NCI-H128 (cell line): ENCODE measurements around the gene PALD1.

Source experiments
- DNase-seq: peaks from one replicate; lab custom pipeline; 2025; ENCODE audit not compliant: unreplicated experiment; lab: John Stamatoyannopoulos, UW

The PALD1 gene

DNA sequence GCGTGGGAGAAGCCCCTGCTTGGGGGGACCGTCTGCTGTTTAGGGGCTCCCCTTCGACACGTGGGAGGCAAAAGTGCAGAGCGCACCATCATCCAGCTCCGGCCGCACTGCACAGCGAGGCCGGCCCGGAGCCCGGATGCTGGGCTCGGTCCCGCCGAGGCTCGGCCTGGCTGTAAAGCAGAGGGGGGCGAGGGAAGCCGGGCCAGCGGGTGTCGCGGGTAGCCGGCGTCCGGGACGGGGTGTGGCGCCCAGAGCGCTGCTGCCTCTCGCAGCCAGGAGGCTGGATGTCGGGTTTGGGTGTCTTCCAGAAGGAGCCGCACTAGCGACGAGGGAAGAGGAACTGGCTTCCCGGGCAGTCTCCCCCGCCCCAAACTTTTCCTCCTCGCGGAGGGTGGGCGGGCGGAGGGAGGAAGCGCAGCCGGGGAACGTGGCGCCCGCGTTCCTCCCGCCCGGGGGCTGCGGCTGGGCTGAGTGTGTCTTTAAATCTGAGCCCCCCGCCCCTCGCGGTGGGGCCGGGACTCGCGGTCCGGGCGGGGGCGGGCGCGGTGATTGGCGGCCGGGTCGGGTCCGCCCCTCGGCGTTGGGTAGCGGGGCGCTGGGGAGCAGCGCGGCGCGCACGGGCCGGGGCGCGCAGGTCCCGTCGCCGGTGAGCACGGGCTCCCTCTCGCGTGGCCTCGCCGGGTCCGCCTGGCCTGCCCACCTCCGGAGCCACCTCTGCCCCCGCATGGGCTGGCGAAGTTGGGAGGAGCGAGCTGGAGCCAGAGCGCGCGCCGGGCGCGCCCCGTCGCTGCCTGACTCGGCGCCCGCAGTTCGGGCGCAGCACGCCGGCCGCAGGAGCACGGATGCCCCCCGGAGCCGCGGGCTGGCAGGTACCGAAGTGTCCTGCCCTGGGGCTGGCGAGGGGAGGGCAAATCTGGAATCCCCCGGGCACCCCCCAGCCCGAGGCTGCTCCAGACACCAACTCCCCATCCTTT lies at the start of gene PALD1:
TSS of gene PALD1 (plus strand) at position 577 of the 974 bp plus-strand sequence. CDS start 47,185 bp downstream, outside the sequence.
- no peak for DNase-seq

DNA sequence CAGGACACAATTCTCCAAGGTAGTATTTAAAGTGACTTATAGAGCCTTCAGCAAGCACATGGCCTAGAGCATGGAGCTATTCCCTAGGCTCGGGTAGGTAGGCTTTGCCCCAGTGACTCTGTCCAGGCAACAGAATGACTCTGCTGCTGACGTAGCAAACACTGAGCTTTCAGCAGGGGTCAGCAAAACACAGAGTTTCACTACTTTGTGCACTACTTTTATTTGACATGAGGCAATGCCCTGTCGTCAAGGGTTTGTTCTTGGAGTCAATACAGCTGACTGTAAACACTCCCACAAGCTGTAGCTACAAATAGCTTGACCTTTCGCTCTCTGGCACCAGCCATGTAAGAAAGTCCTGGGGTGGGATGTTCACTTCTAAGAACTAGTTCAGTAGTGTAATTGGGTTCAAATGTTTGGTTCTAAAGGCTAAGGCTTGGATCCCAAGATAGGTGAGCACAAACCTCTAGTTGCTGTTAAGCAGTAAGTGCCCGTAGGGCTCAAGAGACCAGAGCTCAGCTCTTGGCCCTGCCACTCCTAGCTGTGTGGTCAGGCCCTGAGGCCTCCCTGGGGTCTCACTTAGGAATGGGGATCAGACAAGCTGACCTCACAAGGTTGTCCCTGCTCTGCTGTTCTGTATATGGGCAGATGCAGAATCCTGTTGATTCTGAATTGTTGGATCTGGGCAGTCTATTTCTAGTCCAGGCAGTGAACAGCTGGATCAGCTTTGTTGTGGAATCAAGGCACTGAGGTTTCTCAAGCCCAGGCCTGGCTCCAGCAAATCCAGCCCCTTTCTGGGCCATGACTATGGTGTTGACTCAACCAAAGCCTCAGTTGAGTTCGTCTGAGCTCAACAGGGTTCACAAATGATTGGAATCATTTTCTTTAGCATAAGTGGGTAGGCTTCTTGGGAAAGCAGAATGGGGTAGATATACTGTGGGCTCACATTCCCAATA lies 47.8 kb upstream of the PALD1 start:
- no peak for DNase-seq

DNA sequence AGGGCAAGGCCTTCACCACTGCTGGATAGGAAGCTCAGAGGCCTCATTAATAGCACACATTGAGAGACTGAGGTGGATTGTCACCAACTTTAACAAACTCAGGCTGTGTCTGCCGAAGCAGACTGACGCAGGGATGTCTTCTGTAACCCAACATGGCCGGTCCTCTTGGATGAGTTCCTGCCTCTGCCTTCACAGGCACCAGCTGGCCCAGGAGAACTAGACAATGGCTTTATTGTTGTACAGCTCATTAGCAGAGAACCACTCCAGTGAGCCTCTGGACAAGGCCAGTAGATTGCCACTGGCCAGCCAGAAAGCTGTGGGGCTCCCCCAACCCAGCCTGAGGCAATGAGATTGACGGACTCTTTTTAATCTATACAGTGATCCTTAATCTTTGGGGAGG lies 46.5 kb upstream of the PALD1 start:
- no peak for DNase-seq

DNA sequence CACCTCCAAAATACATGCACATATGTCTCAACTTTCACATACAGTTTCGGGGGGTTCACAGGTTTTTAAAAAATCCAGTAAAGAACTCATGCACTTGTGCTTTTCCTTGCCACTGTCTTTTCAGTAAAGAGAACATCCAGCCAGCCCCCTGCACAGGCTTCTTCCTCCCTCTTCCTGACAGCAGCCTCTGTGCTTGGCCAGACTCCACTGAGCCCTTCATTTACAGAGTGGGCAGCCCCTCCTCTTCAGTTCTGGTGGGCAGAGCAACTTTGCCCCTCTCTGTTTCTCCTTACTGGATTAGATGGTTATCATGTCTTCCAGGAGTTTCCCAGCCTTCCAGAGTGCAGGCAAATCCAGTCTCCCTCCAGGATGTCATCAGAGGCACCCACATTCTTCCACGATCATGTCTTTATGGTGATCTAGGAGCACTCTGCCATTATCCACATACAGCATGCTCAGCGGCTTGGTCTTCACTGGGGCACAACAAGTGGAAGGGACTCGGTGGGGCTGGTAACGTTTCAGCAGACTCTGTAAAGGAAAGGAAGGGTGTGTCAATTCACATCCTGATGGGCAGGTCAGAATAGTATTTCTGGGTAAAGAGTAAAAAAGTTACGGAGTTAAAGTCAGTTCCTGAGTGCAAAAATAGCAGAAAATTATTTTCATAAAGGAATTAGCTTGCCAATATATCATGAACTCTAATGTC lies 45.9 kb upstream of the PALD1 start:
- no peak for DNase-seq

DNA sequence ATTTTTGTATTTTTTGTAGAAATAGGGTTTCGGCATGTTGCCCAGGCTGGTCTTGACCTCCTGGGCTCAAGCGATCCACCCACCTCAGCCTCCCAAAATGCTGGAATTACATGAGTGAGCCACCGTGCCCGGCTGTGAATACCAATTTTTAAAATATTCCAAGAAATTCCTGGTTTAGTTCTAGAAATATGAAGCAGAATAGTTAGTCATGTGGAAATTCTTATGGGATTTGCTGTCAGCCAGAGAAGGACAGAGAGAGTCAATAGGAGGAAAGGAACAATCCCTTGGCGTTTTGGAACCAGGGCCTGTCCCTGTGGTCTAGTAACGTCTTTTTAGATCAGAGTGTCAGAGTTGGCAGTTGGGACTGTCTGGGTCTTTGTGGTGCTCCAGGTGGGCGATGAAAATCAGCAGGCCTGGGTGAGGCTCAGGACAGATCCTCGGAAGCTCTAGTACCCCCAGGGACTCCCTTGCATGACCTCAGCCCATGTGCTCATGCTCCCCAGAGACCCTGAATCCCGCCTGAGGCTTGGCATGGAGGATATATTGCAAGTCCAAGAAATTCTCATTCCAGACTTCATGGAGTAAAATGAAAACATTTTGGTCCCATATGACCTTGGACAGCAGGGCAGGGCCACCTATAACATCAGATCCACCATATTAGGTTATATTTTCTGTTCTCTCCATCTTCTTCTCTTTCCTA lies 44.8 kb upstream of the PALD1 start:
- DNase-seq = no peak

DNA sequence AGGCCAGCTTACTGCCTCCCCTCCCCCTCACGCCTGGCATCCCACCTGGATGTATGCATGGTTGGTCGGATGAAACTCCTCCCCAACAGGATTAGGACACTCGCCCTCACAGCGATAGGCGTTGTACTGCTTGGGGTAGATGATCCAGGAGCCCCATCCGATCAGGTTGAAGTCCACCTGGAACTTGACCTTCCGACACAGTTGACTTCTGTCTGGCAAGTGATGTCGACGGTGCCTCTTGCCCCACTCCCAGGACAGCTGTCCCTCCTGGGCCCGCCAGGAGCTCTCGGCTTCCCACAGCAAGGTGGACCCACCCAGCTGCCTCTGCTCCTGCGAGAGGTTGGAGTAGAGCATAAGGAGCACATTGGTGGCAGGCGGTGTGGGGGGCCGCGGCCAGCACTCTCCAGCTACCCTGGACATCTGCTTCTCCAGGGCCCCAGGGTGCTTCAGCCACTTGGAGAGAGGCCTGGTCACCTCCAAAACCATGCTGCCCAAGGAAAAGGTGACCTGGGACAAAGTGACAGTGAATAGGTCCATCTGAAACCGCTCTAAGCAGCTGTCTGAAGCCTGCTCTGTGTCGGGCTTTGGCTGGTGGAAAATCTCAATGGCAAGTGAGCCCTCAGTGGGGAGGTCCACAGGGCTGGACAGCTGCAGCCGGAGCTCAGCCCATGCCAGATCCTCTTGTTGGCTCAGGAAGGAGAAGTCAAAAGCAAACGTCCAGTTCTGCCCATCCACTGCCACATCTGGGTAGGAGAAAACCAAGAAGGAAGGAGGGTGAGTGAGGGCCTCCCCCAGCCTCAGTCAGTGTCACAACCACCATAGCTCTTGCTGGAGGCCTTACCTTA lies 43.1 kb upstream of the PALD1 start:
- DNase-seq = no peak

DNA sequence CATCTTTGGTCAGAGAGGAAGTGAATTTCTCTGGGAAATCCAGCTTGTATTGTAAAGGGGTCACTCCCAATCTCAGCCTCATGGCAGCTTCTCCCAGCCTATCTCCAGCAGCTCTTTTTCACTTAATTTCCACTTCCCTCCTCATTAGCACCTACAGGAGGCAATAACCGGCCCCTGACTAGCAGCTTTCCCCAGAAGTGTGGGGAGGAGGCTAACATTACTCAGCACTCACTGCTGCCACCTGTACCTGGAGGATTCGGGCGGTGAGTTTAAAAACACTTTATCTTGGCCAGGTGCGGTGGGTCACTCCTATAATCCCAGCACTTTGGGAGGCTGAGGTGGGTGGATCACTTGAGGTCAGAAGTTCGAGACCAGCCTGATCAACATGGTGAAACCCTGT lies 40.8 kb upstream of the PALD1 start:
- no peak for DNase-seq

DNA sequence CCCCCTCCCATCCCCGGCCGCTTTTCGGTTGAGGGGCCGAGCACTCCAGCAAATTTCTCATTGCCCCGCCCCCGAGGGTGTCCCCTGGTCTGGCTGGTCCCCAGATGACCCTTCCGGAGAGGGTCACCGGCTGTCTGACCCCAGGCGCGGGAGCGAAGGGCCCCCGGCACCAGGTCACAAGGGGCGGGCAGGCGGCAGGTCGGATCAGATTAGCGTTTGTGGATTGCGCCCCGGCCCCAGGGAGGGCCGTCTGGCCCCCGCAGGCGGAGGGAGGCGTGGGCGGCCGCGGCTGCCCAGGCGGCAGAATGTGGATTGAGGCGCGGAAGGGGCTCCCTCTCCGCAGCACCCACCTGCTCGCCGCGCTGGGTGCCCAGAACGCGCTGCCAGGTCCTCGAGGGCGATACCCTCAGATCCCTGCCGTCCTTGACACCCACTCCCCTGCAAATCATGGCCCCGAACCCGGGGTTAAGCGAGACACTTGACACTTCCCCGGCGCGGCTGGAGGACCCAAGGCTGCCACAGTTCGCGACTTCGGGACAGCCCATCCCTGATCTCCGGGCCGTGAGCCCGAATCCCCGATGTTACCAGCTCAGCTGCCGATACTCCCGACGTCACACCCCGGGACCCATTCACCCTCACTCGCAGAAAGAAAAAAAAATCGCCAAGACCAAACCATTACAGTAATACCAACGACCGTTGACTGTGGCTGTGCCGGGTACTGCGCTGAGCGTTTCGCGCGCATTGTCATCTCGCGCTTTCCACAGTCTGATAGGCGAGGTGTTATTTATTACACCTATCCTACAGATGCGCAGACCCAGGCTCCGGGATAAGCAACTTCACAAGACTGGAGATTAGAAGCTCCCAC lies 38.0 kb upstream of the PALD1 start:
- no peak for DNase-seq

DNA sequence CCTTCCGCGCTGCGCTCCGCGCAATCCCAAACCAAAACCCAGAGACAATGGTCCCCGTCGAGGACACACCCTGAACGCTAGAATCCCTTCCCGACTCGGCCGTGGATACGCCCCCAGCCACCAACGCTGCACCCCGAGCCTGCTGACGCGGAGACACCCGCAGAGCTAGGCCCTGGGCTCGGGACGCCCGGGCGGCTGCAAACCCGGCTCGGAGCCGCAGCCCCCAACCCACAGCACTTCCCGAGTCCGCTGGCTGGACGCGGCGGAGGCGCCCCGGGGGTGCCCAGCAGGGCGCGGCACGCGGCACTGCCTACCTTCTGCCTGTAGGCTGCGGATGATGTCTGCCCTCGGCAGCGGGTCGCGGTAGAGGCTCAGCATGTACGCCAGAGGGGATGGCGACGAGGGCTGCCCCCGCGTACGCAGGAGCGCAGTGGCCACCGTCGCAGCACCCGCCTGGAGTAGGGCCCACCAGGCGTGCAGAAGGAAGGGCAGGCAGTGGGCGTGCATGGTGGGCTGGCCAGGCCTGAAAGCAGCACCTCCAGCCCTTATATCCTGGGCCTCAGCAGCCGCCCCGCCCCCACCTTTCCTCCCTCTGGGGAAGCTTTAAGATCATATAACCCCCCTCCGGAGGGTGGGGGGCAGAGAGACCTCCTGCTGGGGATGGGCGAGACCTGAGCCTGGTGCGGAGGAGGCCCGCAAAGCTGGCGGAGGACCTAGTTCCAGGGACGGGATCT lies 37.2 kb upstream of the PALD1 start, which contains the start of gene NODAL:
TSS of gene NODAL (minus strand) at position 521 of the 734 bp plus-strand sequence. CDS start at position 507, 14 bp downstream.
- no peak for DNase-seq

DNA sequence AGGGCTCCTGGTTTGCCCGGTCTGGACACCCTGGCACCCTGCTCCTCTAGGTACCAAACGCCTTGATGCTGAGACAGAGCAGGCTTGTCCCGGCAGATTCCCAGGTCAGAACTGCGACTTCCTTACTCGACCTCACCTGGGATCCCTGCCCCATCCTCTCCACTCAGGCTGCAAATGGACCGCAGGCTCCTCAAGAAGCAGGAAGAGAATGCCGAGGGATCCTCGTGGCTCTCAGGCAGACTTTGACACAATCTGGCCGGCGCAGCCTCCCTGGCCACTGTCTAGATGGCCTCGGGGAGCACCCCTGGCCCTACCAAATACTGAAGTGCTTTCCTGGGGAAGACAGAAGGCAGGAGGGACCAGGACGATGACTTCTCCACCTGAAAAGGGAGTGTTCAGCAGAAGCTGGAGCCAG lies 36.7 kb upstream of the PALD1 start:
- no peak for DNase-seq

DNA sequence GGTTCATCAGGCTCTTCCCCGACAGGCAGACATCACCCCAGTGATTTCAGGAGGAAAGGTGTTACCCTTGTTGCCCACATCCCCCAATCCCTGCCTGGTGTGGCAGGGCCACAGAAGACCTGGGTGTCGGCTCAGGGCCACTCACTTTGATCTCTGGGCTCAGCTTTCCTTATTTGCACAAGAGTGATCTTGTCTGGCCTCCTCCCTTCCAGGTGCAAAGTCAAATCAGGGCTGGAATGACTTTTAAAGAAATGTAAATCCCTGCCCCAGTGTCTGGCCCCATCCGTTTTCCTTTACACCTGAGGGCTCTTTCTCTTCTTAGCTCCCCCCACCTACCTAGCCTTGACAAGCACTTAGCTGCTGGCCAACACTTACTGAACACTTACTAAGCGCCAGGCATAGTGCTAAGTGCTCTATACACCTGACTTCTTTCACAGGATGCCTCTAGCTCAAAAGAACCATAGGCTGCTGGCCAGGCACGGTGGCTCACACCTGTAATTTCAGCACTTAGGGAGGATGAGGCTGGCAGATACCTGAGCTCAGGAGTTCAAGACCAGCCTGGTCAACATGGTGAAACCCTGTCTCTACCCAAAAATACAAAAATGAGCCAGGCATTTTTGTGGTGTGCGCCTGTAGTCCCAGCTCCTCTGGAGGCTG lies 36.1 kb upstream of the PALD1 start:
- no peak for DNase-seq

DNA sequence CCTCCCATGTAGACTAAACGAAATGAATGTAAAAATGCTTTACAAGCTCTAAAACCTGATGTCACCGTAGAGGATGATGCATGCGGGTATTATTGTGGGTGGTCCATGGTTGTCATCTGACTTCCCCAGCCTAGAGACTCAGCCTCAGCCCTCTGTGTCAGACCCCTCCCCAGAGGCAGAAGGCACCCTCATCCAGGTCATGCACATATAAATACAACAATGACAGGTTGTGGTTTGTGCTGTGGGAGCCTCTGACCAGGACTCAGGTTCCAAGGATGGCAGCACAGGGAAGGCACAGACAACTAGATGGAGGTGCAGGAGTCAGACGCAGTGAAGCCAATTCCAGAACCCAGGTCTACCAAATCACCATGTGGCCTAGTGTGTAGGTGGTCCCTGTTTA lies 33.8 kb upstream of the PALD1 start:
- no peak for DNase-seq

DNA sequence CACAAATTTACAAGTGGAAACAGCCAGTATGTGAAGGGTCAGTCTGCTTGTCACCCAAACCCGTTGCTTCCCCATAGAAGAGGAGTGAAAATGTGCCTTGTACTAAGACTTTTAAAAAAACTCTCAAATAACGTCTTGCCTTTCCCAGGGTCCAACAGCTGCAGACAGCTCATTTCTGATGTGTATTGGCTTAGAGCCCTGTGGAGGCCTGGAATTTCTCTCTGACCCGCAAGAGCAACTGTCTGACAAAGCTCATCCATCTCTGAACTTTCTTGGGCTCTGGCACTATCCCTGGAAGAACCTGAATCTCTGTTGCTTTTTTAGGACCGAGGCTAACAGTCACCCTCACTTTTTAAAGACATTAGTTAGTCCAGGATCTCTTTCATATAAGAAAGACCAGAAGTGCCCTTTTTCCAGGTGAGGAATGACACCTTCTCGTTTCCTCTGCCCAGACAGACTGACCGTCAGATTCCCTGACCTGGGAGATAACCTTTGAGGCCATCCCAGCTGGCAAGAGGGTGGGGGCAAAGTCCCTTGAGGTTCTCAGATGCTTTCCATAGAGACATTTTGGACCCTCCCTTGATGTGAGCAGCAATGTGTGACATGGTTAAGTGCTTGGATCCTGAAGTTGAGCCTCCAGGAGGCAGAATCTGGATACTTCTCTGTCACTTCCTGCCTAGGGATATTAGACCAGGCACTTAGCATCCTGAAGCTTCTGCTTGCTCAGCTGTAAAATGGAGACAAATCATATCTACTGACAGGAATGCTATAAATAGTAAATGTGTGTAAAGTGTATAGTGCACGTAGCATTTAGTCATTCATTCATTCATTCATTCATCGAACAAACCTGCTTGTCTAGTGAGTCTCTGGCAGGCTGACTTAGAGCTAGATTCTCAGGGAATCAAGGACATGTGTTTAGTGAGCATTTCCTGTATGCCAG lies 32.6 kb upstream of the PALD1 start:
- no peak for DNase-seq

DNA sequence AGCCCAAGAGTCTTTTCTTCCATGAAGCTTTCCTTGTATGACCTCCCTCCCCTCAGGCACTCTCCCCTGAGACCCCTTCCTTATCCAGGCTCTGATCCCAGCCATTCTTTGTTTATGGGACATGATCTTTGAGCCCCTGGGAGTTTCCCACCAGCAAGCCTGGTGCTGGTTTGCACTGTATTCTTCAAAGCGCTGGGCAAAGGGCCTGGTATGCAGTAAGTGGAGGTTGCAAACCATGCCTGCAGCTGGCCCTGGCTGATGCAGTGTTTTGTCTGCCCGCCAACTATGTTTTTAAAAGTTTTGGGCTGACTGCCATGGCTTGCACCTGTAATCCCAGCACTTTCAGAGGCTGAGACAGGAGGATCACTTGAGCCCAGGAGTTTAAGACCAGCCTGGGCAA lies 30.3 kb upstream of the PALD1 start:
- no peak for DNase-seq

DNA sequence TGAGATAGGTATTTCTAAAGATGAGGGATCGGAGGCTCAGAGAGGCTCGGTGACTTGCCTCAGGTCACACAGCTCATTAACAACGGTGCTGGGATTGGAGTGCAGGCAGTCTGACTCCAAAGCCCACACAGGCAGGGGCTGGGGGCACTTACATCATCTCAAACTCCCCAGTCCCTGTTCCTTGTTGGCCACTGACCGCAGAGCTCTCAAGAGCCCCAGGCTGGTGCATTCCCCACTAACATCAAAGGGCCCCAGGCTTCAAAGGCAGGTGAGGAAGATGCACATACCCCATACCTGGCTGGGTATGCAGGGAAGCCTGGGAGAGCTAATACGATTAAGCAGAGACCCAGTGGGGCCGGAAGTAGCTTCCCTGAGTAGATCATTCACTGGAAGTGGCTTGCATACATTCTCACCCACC lies 23.3 kb upstream of the PALD1 start:
- no peak for DNase-seq

DNA sequence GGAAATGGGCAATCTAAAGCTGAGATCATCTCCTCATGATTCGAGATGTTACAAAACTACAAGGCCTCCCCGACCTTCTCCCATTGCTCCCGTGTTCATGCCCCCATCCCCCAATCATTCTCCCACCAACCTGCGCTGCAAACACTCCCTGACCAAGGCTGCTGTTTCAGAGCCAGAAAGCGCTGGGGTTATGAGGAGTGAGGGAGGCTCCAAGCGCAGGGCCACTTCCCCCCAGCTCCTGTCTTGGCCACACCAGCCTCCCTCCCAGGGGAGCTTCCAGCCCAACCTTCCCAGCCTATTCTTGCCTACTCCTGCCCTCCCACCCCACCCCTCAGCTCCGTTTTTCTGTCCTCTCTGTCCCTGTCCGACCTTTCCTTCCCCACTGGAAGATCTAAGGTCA lies 22.4 kb upstream of the PALD1 start:
- DNase-seq = no peak
